ENCODE data around the gene FAM184A.
A peak's percentile ranks its signal among the peaks of the same experiment; 100 is the strongest.

The FAM184A gene

DNA sequence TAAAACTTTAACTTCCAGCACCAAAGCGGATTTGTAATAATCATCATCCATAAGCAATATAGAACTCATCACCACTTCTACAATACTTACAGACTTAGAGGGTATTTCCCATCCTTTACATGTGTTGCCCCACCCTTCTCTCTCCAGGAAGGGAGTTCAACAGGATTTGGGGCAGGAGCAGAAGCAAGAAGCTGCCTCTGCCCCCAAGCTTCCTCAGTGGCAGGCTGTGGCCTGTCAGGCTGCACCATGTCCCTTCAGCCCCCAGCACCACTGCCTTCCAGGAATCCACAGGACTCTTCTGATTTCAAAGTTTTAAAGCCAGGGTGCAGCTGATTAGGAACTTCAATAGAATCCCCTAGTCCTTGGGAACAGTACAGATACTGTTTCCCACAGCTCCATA is 106.8 kb downstream of the FAM184A start:
- TF ChIP-seq, protein P1, sequence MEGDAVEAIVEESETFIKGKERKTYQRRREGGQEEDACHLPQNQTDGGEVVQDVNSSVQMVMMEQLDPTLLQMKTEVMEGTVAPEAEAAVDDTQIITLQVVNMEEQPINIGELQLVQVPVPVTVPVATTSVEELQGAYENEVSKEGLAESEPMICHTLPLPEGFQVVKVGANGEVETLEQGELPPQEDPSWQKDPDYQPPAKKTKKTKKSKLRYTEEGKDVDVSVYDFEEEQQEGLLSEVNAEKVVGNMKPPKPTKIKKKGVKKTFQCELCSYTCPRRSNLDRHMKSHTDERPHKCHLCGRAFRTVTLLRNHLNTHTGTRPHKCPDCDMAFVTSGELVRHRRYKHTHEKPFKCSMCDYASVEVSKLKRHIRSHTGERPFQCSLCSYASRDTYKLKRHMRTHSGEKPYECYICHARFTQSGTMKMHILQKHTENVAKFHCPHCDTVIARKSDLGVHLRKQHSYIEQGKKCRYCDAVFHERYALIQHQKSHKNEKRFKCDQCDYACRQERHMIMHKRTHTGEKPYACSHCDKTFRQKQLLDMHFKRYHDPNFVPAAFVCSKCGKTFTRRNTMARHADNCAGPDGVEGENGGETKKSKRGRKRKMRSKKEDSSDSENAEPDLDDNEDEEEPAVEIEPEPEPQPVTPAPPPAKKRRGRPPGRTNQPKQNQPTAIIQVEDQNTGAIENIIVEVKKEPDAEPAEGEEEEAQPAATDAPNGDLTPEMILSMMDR (IDR thresholded peaks at IDR 0.05; ENCODE audit: poor library complexity, severe bottlenecking), result no peak
- H3K4me3 ChIP-seq (ENCODE audit: severe bottlenecking), result no peak overlapping the region
- no peaks in the 10 kb centered on the region for H3K4me1 ChIP-seq (ENCODE audit: insufficient read depth, poor library complexity, severe bottlenecking)
- no peak overlapping the region for H3K27ac ChIP-seq (ENCODE audit: poor library complexity, severe bottlenecking)
- DNase-seq (ENCODE audit: low spot score), result no peak
- no peaks in the 10 kb centered on the region for H3K9me3 ChIP-seq (ENCODE audit: severe bottlenecking)
- ATAC-seq (ENCODE audit: low read depth), result no peak
- no peaks in the 10 kb centered on the region for H3K36me3 ChIP-seq (ENCODE audit: low read depth)
- no peaks in the 10 kb centered on the region for H3K27me3 ChIP-seq (ENCODE audit: insufficient read depth, poor library complexity, severe bottlenecking)

GRCh38 chr6:118970866-118971265 is 107.6 kb downstream of the FAM184A start:
- Histone ChIP-seq H3K9me3 (ENCODE audit: severe bottlenecking) (no peaks in the 10 kb centered on the region), H3K27me3 (ENCODE audit: insufficient read depth, poor library complexity, severe bottlenecking) (no peaks in the 10 kb centered on the region), H3K36me3 (ENCODE audit: low read depth) (no peaks in the 10 kb centered on the region), H3K4me3 (ENCODE audit: severe bottlenecking) (no peak overlapping the region), H3K4me1 (ENCODE audit: insufficient read depth, poor library complexity, severe bottlenecking) (no peaks in the 10 kb centered on the region), H3K27ac (ENCODE audit: poor library complexity, severe bottlenecking) (no peak overlapping the region)
- ATAC-seq (ENCODE audit: low read depth) (no peak), DNase-seq (ENCODE audit: low spot score) (no peak)
- TF ChIP-seq, protein P1 (IDR thresholded peaks at IDR 0.05; ENCODE audit: poor library complexity, severe bottlenecking), result no peak

DNA sequence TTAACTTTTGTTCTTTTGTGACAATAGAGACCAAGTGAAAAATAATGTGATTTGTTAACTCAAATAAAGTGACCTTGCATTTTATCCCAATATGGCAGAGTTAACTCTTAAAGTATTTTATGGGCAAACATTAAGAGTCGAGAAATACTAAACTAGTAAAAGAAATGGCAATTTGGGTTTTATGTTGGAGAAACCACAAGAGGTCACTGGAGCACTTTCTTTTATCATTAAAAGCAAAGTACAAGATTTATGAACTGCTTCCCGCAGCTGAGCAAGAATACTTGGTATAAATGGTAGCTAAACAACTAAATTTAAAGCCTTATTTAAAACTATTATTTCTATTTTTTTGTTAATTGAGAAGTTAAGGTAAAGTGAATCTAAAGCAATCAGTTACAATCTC is 110.0 kb downstream of the FAM184A start:
- no peaks in the 10 kb centered on the region for H3K27me3 ChIP-seq (ENCODE audit: insufficient read depth, poor library complexity, severe bottlenecking)
- TF ChIP-seq, protein P1 (IDR thresholded peaks at IDR 0.05; ENCODE audit: poor library complexity, severe bottlenecking), result peak; percentile 61
- no peak for ATAC-seq (ENCODE audit: low read depth)
- no peak overlapping the region for H3K27ac ChIP-seq (ENCODE audit: poor library complexity, severe bottlenecking)
- no peaks in the 10 kb centered on the region for H3K4me1 ChIP-seq (ENCODE audit: insufficient read depth, poor library complexity, severe bottlenecking)
- H3K36me3 ChIP-seq (ENCODE audit: low read depth), result no peaks in the 10 kb centered on the region
- DNase-seq (ENCODE audit: low spot score), result no peak
- no peak overlapping the region for H3K4me3 ChIP-seq (ENCODE audit: severe bottlenecking)
- H3K9me3 ChIP-seq (ENCODE audit: severe bottlenecking), result no peaks in the 10 kb centered on the region

DNA sequence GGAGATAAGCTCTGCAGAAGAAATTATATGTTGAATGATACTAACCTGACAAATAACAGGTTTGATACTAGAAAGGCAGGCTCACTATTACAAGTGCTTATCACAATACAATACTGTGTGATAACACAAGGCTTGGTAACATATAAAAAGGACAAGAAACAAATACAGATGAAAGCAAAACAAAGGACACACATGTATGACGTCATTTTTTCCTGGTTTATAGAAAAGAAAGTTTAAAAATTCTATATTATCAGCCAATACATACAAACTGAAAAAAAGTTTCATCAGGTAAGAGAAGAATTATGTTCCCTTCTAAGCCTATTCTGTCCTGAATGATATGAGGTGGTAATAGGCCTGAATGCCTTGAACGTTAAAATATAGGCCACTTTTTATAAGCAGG is 111.2 kb downstream of the FAM184A start:
- H3K27ac ChIP-seq (ENCODE audit: poor library complexity, severe bottlenecking), result no peak overlapping the region
- TF ChIP-seq, protein P1 (IDR thresholded peaks at IDR 0.05; ENCODE audit: poor library complexity, severe bottlenecking), result no peak
- H3K9me3 ChIP-seq (ENCODE audit: severe bottlenecking), result no peaks in the 10 kb centered on the region
- no peaks in the 10 kb centered on the region for H3K36me3 ChIP-seq (ENCODE audit: low read depth)
- no peaks in the 10 kb centered on the region for H3K27me3 ChIP-seq (ENCODE audit: insufficient read depth, poor library complexity, severe bottlenecking)
- no peak for DNase-seq (ENCODE audit: low spot score)
- no peak overlapping the region for H3K4me3 ChIP-seq (ENCODE audit: severe bottlenecking)
- ATAC-seq (ENCODE audit: low read depth), result no peak
- H3K4me1 ChIP-seq (ENCODE audit: insufficient read depth, poor library complexity, severe bottlenecking), result no peaks in the 10 kb centered on the region

GRCh38 chr6:118965843-118966370 is 112.6 kb downstream of the FAM184A start:
- DNase-seq (ENCODE audit: low spot score) (no peak), ATAC-seq (ENCODE audit: low read depth) (no peak)
- Histone ChIP-seq H3K27me3 (ENCODE audit: insufficient read depth, poor library complexity, severe bottlenecking) (no peaks in the 10 kb centered on the region), H3K36me3 (ENCODE audit: low read depth) (no peaks in the 10 kb centered on the region), H3K4me1 (ENCODE audit: insufficient read depth, poor library complexity, severe bottlenecking) (no peaks in the 10 kb centered on the region), H3K9me3 (ENCODE audit: severe bottlenecking) (no peaks in the 10 kb centered on the region), H3K4me3 (ENCODE audit: severe bottlenecking) (no peak overlapping the region), H3K27ac (ENCODE audit: poor library complexity, severe bottlenecking) (no peak overlapping the region)
- TF ChIP-seq, protein P1 (IDR thresholded peaks at IDR 0.05; ENCODE audit: poor library complexity, severe bottlenecking), result no peak
